HG03097 (cell line): ENCODE data around the gene RPL14.

Experiments
- ATAC-seq: cut with Tn5 transposase; IDR thresholded peaks from one replicate; pipeline ENCODE4 v1.9.1; 2021; ENCODE audit not compliant: unreplicated experiment, low FRiP score

Gene RPL14

DNA sequence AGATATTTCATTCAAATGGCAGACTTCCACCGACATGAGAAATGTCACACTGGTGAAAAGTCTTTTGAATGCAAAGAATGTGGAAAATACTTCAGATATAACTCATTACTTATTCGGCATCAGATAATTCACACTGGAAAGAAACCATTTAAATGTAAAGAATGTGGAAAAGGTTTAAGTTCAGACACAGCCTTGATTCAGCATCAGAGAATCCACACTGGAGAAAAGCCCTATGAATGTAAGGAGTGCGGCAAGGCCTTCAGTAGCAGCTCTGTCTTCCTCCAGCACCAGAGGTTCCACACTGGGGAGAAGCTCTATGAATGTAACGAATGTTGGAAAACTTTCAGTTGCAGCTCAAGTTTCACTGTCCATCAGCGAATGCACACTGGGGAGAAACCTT is 59.1 kb downstream of the RPL14 start:
- ATAC-seq, result no peak

GRCh38 chr3:40518067-40518466 is 60.9 kb downstream of the RPL14 start:
- no peak for ATAC-seq
